ENCODE measurements around the gene SRD5A1.

Gene SRD5A1

DNA sequence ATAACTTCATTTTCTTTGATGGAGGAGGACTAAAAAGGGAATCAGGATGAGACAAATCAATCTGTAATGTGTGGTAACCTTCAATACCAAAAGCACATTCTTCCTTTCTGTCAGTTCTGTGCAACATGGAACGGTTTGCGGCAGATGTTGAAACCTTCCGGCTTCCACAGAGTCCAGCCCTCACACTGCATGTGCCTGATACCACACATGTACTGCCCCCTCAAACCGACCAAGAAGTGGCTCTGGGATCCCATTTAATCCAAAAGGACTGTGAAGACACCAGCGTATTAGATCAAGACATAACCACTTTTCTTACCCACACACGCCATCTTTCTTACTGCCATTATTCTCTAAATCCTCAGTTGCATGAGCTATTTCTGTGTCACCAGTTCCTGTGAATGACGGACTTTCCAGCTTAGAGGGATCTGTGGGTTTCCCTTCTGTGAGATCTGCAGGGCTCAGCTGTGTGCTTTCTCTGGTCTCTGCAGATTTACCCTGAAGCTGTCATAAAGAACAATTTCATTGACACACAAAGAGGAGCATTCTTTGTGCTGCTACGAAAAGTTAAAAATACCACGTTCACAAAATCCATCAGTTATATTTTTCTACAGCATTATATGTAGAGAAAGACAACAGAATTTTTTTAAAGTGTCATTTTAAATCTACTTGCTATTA is 26.2 kb upstream of the SRD5A1 start:
- Histone ChIP-seq H3K9me3 (ENCODE audit: control insufficient read depth, insufficient read depth, low read length) (no peaks in the 10 kb centered on the region), H3K36me3 (ENCODE audit: control insufficient read depth, insufficient read depth, low read length) (peaks cover 74% of the 10 kb centered on the region), H3K4me3 (ENCODE audit: low read depth, low read length) (no peak overlapping the region), H3K4me1 (ENCODE audit: control insufficient read depth, insufficient read depth, low read length) (no peaks in the 10 kb centered on the region), H3K9ac (ENCODE audit: low read depth, low read length) (no peak overlapping the region), H3K27me3 (ENCODE audit: control insufficient read depth, insufficient read depth, low read length) (no peaks in the 10 kb centered on the region)

DNA sequence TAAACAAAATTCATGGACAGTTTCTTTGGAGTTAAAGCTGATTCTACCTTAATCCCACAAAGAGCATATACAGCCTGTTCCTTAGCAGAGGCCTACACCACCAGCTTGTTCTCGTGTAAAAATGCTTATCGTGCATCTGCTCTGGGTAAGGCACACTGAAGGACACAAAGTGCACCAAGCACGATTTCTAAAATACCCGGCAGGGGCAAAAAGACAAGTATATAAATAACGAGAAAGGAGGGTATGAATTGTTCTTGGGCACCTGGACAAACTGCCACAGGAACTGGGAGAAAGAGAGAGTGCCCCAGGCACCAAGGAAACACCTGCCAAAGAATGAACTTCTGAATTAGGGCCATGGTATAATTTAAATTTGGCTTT is 25.7 kb upstream of the SRD5A1 start:
- no peaks in the 10 kb centered on the region for H3K4me1 ChIP-seq (ENCODE audit: control insufficient read depth, insufficient read depth, low read length)
- H3K4me3 ChIP-seq (ENCODE audit: low read depth, low read length), result no peak overlapping the region
- no peaks in the 10 kb centered on the region for H3K9me3 ChIP-seq (ENCODE audit: control insufficient read depth, insufficient read depth, low read length)
- no peak overlapping the region for H3K9ac ChIP-seq (ENCODE audit: low read depth, low read length)
- H3K36me3 ChIP-seq (ENCODE audit: control insufficient read depth, insufficient read depth, low read length), result peaks cover 75% of the 10 kb centered on the region
- H3K27me3 ChIP-seq (ENCODE audit: control insufficient read depth, insufficient read depth, low read length), result no peaks in the 10 kb centered on the region

DNA sequence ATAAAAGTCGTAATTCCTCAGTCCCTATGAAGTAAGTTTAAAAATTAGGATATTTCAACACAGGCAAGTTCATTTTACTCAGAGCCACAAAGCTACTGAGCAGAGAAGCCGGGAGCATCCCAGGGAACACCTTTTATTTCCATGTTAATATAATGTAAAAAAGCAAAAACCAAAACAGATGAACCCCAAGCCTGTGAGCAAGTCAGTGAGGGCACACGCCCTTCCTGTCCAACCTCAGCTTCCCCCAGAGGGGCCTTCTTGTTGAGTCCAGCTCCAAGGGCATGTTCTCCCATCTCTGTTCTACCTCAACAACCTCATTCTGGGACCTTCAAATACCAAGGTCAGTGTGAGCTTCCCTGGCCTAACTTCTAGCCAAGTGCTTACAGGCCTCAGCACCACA is 25.2 kb upstream of the SRD5A1 start:
- Histone ChIP-seq H3K36me3 (ENCODE audit: control insufficient read depth, insufficient read depth, low read length) (peaks cover 75% of the 10 kb centered on the region), H3K4me3 (ENCODE audit: low read depth, low read length) (no peak overlapping the region), H3K9me3 (ENCODE audit: control insufficient read depth, insufficient read depth, low read length) (no peaks in the 10 kb centered on the region), H3K27me3 (ENCODE audit: control insufficient read depth, insufficient read depth, low read length) (no peaks in the 10 kb centered on the region), H3K4me1 (ENCODE audit: control insufficient read depth, insufficient read depth, low read length) (no peaks in the 10 kb centered on the region), H3K9ac (ENCODE audit: low read depth, low read length) (no peak overlapping the region)

DNA sequence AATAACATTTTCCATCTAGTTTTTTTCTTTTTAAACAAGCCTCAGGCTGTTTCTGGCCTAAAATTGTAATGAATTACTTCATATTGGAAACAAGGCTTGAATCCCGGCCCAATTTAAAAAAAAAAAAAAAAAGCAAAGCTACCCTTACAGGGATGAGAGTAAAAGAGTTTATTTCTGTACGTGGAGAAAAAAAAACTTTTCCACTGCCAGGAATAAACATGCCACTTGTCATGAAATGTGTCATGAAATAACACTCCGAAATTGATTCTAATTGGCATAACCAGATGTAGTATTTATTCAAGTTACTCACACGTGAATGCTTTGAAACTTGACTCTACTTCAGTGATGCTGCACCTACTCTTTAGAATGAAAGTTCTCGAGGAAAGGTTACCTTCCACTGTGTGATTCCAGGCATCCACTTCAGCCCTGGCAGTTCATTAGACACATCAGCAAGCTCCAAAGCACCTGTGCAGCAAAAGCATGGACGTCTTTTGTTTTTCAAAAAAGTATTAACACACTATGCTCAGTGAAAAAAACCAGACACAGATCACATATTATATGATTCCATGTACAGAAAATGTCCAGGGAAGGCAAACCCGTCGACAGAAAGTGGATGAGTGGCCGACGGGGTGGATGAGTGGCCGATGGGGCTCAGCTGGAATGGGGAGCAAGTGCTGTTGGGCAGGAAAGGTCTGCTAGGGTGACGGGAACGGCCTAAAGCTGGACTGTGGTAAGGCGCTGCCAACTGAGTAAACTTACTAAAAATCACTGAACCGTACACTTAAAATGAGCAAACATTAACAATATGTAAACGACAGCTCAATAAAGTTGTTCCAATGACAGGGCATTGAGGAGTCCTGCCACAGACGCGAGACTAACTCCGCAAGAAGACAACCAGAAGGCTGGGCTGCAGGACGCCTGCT is 21.6 kb upstream of the SRD5A1 start:
- Histone ChIP-seq H3K4me1 (ENCODE audit: control insufficient read depth, insufficient read depth, low read length) (no peaks in the 10 kb centered on the region), H3K27me3 (ENCODE audit: control insufficient read depth, insufficient read depth, low read length) (no peaks in the 10 kb centered on the region), H3K36me3 (ENCODE audit: control insufficient read depth, insufficient read depth, low read length) (peaks cover 68% of the 10 kb centered on the region), H3K9me3 (ENCODE audit: control insufficient read depth, insufficient read depth, low read length) (no peaks in the 10 kb centered on the region), H3K4me3 (ENCODE audit: low read depth, low read length) (no peak overlapping the region), H3K9ac (ENCODE audit: low read depth, low read length) (no peak overlapping the region)

DNA sequence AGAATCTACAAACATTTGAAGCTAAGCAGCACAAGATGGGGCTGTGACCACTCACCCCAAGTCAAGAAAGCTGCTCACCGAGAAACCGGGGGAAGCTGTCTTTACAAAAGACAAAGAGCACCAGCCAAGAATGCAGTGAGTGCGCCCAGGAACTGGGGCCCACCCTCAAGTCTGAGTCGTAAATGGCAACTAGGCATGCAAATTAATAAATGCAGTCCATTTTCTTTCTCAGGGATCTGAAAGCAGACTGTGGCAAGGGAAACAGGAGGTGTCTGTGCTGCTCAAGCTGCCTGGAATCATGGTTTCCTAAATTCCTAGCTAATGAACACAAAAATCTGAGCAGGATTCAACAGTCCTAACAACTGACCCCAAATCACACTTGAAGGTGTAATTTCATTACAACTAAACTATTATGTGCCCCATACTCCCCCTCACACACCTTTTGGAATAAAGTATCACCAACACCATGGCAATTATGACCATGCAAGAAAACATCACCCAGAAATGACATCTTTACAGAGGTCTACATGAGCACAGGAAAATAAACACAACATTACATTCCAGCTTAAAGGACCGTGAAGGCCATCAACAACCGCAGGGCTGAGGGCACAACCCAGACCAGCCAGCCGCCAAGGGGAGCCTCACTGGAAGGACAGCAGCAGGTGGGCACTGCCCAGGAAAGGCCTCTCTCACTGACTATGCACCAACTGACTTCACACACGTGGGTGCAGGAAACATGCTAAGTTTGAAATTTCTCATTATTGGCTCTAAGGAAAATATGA is 18.0 kb upstream of the SRD5A1 start:
- Histone ChIP-seq H3K36me3 (ENCODE audit: control insufficient read depth, insufficient read depth, low read length) (peaks cover 65% of the 10 kb centered on the region), H3K27me3 (ENCODE audit: control insufficient read depth, insufficient read depth, low read length) (no peaks in the 10 kb centered on the region), H3K9me3 (ENCODE audit: control insufficient read depth, insufficient read depth, low read length) (no peaks in the 10 kb centered on the region), H3K9ac (ENCODE audit: low read depth, low read length) (no peak overlapping the region), H3K4me3 (ENCODE audit: low read depth, low read length) (no peak overlapping the region), H3K4me1 (ENCODE audit: control insufficient read depth, insufficient read depth, low read length) (no peaks in the 10 kb centered on the region)

DNA sequence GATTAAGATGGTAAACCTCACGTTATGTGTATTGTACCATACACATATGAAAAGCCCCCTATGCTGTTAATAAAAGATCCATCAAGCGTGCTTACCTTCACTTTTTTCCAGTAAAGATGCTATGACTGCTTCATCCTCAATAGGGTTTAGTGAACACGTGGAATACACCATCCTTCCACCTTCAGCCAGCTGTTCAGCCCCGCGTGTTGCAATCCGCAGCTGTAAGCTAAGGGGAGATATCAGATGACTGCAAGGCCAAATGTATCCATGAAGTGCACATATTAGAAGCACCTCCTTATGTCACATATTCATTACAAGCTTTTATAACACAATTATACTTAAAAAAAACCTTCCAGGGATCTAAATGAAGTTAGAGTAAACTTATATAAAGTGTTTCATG is 16.6 kb upstream of the SRD5A1 start:
- H3K9ac ChIP-seq (ENCODE audit: low read depth, low read length), result no peak overlapping the region
- H3K4me1 ChIP-seq (ENCODE audit: control insufficient read depth, insufficient read depth, low read length), result no peaks in the 10 kb centered on the region
- peaks cover 61% of the 10 kb centered on the region for H3K36me3 ChIP-seq (ENCODE audit: control insufficient read depth, insufficient read depth, low read length)
- H3K27me3 ChIP-seq (ENCODE audit: control insufficient read depth, insufficient read depth, low read length), result no peaks in the 10 kb centered on the region
- H3K9me3 ChIP-seq (ENCODE audit: control insufficient read depth, insufficient read depth, low read length), result no peaks in the 10 kb centered on the region
- no peak overlapping the region for H3K4me3 ChIP-seq (ENCODE audit: low read depth, low read length)

DNA sequence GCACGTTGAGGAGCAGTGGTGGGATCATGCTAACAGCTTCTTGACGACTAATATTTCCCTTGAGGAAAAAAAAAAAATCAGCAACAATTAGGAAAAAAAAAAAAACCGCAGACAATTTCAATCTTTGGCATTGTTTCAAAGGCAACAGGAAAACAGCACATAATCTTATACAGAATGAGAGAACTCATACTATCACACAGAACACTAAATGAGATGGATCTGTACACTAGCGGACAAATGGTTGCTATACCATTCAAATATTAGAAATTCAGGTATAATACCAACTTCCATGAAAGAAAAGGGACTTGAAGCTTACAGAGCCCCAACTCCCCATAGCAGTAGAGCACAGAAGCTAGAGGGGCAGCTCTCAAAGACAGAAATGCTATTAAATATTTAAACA is 10.0 kb upstream of the SRD5A1 start:
- H3K27me3 ChIP-seq (ENCODE audit: control insufficient read depth, insufficient read depth, low read length), result no peaks in the 10 kb centered on the region
- H3K4me3 ChIP-seq (ENCODE audit: low read depth, low read length), result no peak overlapping the region

DNA sequence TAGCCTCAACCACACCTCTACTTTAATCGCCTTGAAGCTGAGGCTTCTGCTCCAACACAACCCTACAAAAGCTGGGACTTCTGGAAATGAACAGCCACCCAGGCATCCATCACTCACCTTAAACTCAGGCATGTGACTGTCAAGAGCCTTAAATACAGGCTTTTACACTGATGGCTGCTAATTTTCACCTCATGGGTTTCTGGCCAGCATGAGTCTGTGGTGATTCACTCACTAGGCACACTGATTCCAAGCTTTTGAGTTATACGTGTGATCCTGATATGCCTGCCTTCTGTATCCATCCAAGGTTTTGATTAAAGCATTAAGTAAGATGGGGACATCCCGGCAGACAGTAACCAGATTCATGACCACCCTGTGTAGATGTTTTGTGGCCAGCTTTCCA is 9.3 kb upstream of the SRD5A1 start:
- H3K36me3 ChIP-seq (ENCODE audit: control insufficient read depth, insufficient read depth, low read length), result peaks cover 38% of the 10 kb centered on the region

More for the DNA sequence above, 10.0 kb upstream of the SRD5A1 start:
- Histone ChIP-seq H3K4me1 (ENCODE audit: control insufficient read depth, insufficient read depth, low read length) (no peaks in the 10 kb centered on the region), H3K9me3 (ENCODE audit: control insufficient read depth, insufficient read depth, low read length) (no peaks in the 10 kb centered on the region), H3K36me3 (ENCODE audit: control insufficient read depth, insufficient read depth, low read length) (peaks cover 39% of the 10 kb centered on the region), H3K9ac (ENCODE audit: low read depth, low read length) (no peak overlapping the region)

DNA sequence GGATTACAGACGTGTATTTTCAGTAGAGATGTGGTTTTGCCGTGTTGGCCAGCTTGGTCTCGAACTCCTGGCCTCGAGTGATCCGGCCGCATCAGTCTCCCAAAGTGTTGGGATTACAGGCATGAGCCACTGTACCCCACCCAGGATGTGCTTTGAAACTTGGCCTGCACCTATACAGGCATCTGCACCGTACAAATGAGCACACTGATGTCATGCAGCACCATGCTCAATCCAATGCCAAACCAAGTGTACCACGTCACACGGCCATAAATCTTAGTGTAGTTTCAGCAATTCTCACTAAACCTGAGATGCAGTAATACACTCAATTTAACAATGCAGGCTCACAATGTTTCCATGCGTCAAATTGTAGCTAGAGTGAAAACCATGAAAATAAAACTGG is 6.7 kb upstream of the SRD5A1 start:
- Histone ChIP-seq H3K4me3 (ENCODE audit: low read depth, low read length) (no peak overlapping the region), H3K9me3 (ENCODE audit: control insufficient read depth, insufficient read depth, low read length) (no peaks in the 10 kb centered on the region), H3K9ac (ENCODE audit: low read depth, low read length) (no peak overlapping the region), H3K4me1 (ENCODE audit: control insufficient read depth, insufficient read depth, low read length) (peaks cover 2% of the 10 kb centered on the region), H3K36me3 (ENCODE audit: control insufficient read depth, insufficient read depth, low read length) (peaks cover 42% of the 10 kb centered on the region), H3K27me3 (ENCODE audit: control insufficient read depth, insufficient read depth, low read length) (no peaks in the 10 kb centered on the region)

More for the DNA sequence above, 9.3 kb upstream of the SRD5A1 start:
- no peaks in the 10 kb centered on the region for H3K4me1 ChIP-seq (ENCODE audit: control insufficient read depth, insufficient read depth, low read length)
- H3K27me3 ChIP-seq (ENCODE audit: control insufficient read depth, insufficient read depth, low read length), result no peaks in the 10 kb centered on the region
- no peak overlapping the region for H3K4me3 ChIP-seq (ENCODE audit: low read depth, low read length)
- no peak overlapping the region for H3K9ac ChIP-seq (ENCODE audit: low read depth, low read length)
- H3K9me3 ChIP-seq (ENCODE audit: control insufficient read depth, insufficient read depth, low read length), result no peaks in the 10 kb centered on the region

DNA sequence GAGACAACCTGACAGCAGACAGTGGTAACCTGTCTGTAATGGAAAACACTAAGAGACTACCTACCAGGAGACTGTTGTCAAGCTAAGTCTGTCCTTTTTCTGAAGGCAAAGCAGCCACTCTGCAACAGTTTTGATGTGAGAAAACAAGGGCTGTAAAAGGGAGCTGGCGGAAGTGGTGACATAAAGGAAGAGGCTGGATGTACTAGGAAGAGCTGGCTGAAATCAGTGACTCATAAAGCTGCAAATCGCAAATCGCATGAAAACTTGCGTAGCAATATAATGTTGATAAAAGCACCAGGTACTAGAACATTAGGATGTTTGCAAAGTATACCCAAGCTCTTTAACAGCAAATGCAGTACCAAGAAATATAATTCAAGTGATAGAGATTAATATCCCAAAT is 1.8 kb upstream of the SRD5A1 start:
- H3K36me3 ChIP-seq (ENCODE audit: control insufficient read depth, insufficient read depth, low read length), result peaks cover 28% of the 10 kb centered on the region
- H3K4me3 ChIP-seq (ENCODE audit: low read depth, low read length), result peak overlapping the region; percentile 71
- H3K9ac ChIP-seq (ENCODE audit: low read depth, low read length), result no peak overlapping the region
- H3K27me3 ChIP-seq (ENCODE audit: control insufficient read depth, insufficient read depth, low read length), result no peaks in the 10 kb centered on the region
- peaks cover 6% of the 10 kb centered on the region for H3K4me1 ChIP-seq (ENCODE audit: control insufficient read depth, insufficient read depth, low read length)
- H3K9me3 ChIP-seq (ENCODE audit: control insufficient read depth, insufficient read depth, low read length), result no peaks in the 10 kb centered on the region

DNA sequence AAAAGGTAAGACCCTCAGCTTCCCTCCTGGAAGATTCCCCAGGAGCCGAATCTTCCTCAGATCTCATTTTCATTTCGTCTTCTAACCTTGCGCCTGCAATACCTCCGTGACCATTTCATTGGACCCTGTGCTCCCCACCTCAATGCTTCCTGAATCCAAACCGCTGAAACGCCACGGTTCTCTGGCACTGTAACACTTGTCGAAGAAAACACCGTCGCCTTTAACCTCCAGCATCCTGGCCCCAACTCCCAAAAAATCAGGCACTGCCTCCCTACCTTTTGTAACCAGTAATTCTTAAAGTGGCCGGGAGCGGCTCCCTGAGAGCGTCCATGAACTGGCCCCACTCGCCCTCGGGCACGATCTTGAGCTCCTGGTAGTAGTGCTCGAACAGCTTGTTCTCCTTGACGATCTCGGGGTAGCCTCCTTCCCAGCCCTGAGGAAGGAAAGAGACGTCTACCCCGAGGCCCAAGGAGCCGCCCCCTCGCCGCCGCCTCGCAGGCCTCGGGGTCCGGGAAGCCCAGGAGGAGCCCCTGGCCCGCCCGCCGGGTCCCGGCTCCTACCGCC is 834 bp upstream of the SRD5A1 start:
- Histone ChIP-seq H3K36me3 (ENCODE audit: control insufficient read depth, insufficient read depth, low read length) (peaks cover 25% of the 10 kb centered on the region), H3K9me3 (ENCODE audit: control insufficient read depth, insufficient read depth, low read length) (no peaks in the 10 kb centered on the region)

More for the DNA sequence above, 834 bp upstream of the SRD5A1 start:
- peaks cover 6% of the 10 kb centered on the region for H3K4me1 ChIP-seq (ENCODE audit: control insufficient read depth, insufficient read depth, low read length)
- peak overlapping the region; percentile 71 for H3K4me3 ChIP-seq (ENCODE audit: low read depth, low read length)
- H3K9ac ChIP-seq (ENCODE audit: low read depth, low read length), result peak overlapping the region; percentile 99
- no peaks in the 10 kb centered on the region for H3K27me3 ChIP-seq (ENCODE audit: control insufficient read depth, insufficient read depth, low read length)

Data from iPS-15b (cell line).